Measurements from ENCODE around the gene BPIFB6.

BPIFB6 gene

DNA sequence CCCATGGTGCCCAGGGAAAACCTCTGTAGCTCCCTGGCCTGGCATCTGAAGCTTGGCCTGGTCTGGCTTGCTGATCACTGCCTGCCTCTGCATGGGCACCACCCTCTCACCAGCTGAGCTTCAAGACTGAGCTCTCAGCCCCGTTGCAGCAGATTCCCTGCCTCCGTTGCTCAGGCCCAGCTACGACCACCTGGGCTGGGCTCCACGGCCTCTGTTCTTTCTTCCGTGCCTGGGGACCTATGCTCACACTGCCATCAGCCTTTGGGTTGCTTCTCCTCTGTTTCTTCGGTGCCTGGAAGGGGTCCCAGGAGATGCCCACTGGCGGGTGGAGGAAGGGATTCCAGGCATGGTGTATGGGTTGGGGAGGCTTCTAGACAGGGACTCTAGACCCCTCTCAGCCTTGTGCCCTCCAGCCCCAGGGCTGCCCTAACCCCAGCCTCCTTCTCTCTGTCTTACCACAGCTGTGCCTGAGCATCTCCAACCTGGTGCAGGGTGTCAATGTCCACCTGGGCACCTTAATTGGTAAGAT is 14.8 kb upstream of the BPIFB6 start:
- no peak for FAIRE-seq

GRCh38 chr20:33017542-33017941 is 13.9 kb upstream of the BPIFB6 start:
- no peak for FAIRE-seq

- FAIRE-seq = no peak
These were observed 13.1 kb upstream of the BPIFB6 start for GRCh38 chr20:33018169-33018931.

DNA sequence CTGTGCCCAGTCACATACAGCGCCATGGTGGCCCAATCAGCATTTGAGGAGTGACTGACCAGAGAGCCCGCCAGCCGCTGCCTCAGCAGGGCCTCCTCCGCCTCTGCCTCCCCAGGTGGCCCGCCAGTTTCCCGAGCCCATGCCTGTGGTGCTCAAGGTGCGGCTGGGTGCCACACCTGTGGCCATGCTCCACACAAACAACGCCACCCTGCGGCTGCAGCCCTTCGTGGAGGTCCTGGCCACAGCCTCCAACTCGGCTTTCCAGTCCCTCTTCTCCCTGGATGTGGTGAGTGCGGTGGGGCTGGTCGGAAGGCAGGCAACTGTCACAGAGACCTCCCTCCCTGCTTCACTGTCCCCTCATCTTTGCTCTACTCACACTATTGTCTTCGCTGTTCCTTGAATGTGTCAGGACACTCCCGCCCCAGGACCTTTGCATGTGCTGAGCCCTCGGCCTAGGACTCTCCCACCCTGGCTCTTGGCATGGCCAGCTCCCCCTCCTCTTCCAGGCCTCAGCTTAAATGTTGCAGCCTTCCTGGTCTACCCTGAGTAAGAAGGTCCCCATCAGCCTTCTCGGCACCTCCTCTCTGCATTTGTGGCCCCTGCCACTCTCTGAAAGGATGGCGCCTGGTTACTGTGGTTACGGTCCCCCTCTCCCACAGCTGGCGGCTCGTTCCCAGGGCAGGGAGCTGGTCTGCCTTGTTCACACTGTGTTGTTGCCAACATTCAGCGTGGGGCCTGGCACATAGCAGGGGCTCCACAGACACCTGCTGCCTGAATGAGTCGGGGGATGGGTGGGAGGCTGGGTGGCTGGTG is 11.8 kb upstream of the BPIFB6 start:
- no peak for FAIRE-seq

GRCh38 chr20:33020278-33021161 is 10.9 kb upstream of the BPIFB6 start:
- FAIRE-seq = no peak

GRCh38 chr20:33021879-33022278 is 9.6 kb upstream of the BPIFB6 start:
- no peak for FAIRE-seq

- no peak for FAIRE-seq
These were observed 9.2 kb upstream of the BPIFB6 start for GRCh38 chr20:33022289-33022688.

DNA sequence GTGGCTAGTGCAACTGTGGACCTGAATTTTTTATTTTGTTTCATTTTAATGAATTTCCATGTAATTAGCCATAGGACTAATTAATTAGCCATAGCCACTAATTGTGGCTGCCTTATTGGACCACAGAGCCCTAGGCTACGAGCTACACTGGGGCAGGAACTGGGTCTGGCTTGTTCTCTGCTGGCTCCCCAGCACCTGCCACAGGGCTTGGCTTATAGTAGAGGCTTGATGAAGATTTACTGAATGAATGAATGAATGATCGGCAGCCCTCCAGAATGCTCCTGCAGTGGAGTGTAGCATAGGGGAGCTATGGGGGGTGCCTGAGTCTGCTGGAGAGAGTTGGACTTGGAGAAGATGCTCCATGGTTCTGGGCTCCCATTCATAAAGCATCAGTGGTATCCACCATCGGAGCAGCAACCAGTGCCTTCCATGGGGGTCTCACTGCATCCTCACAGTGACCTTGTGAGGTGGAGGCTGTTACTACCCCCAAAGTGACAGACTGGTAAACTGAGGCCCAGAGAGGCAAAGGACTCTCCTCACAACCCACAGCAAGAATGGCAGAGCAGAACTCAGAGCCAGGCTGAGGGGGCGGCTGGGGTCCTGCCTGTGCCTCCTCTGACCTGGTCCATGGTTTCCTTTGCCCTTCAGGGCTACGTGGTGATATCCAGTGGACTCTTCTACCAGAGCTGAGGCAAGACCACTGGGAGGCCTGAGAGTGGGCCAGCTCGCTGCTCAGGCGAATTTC is 8.6 kb upstream of the BPIFB6 start:
- no peak for FAIRE-seq

- no peak for FAIRE-seq
These were observed 7.8 kb upstream of the BPIFB6 start for GRCh38 chr20:33023439-33024242.

DNA sequence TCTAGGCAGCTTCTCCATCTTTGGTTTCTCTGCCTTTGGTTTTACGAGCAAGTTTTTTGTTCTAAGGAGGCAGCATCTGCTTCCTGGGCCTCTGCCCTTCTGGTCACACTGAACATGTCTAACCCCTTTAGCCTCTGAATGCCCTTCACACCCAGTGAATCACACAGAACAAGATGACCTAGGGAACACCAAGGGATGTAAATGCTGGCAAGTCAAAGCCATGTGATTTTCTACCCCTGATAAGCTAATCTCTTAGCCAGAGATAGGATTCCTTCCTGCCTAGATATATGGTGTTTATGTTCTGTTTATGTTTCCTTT is 7.2 kb upstream of the BPIFB6 start:
- FAIRE-seq = no peak

- no peak for FAIRE-seq
These were observed 6.7 kb upstream of the BPIFB6 start for GRCh38 chr20:33024609-33025317.

GRCh38 chr20:33025318-33025876 is 6.1 kb upstream of the BPIFB6 start:
- FAIRE-seq = no peak

DNA sequence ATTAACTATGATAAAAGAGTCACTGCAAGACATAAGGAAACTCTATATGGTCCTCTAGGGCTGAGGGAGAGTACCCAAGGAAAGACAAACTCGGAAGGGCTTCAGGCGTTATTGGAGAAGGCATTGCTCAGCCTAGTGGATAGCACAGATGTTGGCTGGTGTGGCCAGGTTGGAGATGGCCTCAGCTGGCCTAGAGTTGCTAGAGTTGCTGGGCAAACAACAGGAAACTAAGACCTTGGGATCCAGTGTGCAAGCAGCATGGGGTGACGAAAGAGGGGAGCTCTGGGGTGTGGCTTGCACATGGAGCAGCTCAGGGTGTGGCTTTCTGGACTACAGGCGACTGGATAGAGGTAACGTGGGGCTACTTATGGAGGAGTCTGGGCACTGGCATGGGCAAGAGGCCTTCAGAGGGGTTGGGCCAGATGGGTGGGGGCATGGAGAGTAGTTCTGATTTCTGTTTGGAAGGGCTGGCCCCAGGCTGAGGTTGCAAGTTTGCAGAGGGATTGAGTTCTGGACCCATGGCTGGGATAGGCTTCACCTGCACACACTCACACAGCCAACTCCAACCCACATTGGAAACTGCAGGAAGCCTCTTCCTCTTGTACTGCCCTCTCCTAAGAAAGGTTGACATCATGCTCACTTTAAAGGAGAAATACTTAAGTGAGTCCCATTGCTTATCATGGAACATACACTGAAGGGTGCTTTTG is 5.2 kb upstream of the BPIFB6 start:
- no peak for FAIRE-seq

- FAIRE-seq = no peak
These were observed 4.4 kb upstream of the BPIFB6 start for GRCh38 chr20:33026779-33027759.

- FAIRE-seq = no peak
These were observed 3.4 kb upstream of the BPIFB6 start for GRCh38 chr20:33027769-33028751.

- FAIRE-seq = no peak
These were observed 2.6 kb upstream of the BPIFB6 start for GRCh38 chr20:33028875-33029274.

GRCh38 chr20:33030076-33030475 is 1.4 kb upstream of the BPIFB6 start:
- FAIRE-seq = no peak
